ENCODE data around the gene HLA-DOB. TPM values are rescaled to one million over a fixed set of nuclear protein-coding genes. Genes with fewer than 3 reads are reported as not detected.

The HLA-DOB gene
- total and polyA plus RNA-seq, 2 donors (not counting 3 experiments of a cell fraction or from before 2014, with no cell fraction given): 0.46 to 0.54 TPM

GRCh38 chr6:32825966-32826365 is 9.2 kb upstream of the HLA-DOB start:
- Histone ChIP-seq H3K4me3 (replicated peaks in 1 of 3; ENCODE audit: insufficient read depth in 1 of 3, low read depth in 1 of 3, low read length in 3 of 3) (no peak overlapping the region), H3K9me3 (replicated peaks; ENCODE audit: control insufficient read depth, insufficient read depth, low read length) (no peaks in the 10 kb centered on the region), H3K36me3 (ENCODE audit: control insufficient read depth in 2 of 2, extremely low read depth in 1 of 2, insufficient read depth in 2 of 2, low read length in 2 of 2) (peaks cover 2 to 8% of the 10 kb centered on the region in 2 experiments), H2AFZ (ENCODE audit: low read depth, low read length) (no peak overlapping the region), H3K27me3 (ENCODE audit: control insufficient read depth in 2 of 2, insufficient read depth in 2 of 2, low read length in 2 of 2) (no peaks in the 10 kb centered on the region), H3K9me1 (replicated peaks; ENCODE audit: control insufficient read depth, extremely low read depth, insufficient read depth, low read length) (no peaks in the 10 kb centered on the region), H3K4me2 (ENCODE audit: insufficient read depth, low read length) (no peak overlapping the region), H3K4me1 (ENCODE audit: control insufficient read depth, extremely low read depth, insufficient read depth, low read length) (no peaks in the 10 kb centered on the region), H3K27ac (ENCODE audit: insufficient read depth, low read depth, low read length) (no peak overlapping the region), H3K9ac (replicated peaks; ENCODE audit: extremely low read depth, insufficient read depth, low read length) (no peak overlapping the region), H3K79me2 (ENCODE audit: control insufficient read depth, insufficient read depth, low read length) (no peaks in the 10 kb centered on the region), H4K20me1 (replicated peaks; ENCODE audit: control insufficient read depth, extremely low read depth, insufficient read depth, low read length) (no peaks in the 10 kb centered on the region)
- POLR2A ChIA-PET: no interaction called here
- dilution Hi-C loops (cut with MboI; ENCODE audit: extremely low pct_ligation_motif_present, low sequenced_read_pairs) (no loop called here), intact Hi-C loops (cut with micrococcal nuclease) (loop anchor here (1.0 kb wide), 2 partner anchors 28 to 42 kb away; partner anchors contain the start of gene PSMB9)
- TF ChIP-seq, protein P1, sequence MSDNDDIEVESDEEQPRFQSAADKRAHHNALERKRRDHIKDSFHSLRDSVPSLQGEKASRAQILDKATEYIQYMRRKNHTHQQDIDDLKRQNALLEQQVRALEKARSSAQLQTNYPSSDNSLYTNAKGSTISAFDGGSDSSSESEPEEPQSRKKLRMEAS (IDR thresholded peaks at IDR 0.05; ENCODE audit: insufficient read depth, insufficient read length): no peak
- no peak for TF ChIP-seq GATA2 (IDR thresholded peaks at IDR 0.05; ENCODE audit: insufficient read depth, insufficient read length, low read depth, low read length)
- TF ChIP-seq CTCF (IDR thresholded peaks at IDR 0.05; ENCODE audit: extremely low read depth in 1 of 2, insufficient read depth in 1 of 2, low read depth in 1 of 2, low read length in 2 of 2): peak; percentile 13 to 20
- no peak for TF ChIP-seq JUN (IDR thresholded peaks at IDR 0.05; ENCODE audit: borderline replicate concordance, insufficient read depth, insufficient read length, low read depth)
- peak; percentile 48 for DNase-seq (ENCODE audit: low read depth, low spot score)
- TSS peak; percentile 10 for BruUV-seq (replicated peaks)
- FAIRE-seq: peak; percentile 87
- CTCF ChIA-PET: interaction anchor here (1.1 to 6.7 kb wide), 13 partner anchors 9 to 159 kb away, joined by 3 to 188 read pairs (median 6); partner anchors contain the start of genes HLA-DMA, PSMB9, TAP1 and TAP2

DNA sequence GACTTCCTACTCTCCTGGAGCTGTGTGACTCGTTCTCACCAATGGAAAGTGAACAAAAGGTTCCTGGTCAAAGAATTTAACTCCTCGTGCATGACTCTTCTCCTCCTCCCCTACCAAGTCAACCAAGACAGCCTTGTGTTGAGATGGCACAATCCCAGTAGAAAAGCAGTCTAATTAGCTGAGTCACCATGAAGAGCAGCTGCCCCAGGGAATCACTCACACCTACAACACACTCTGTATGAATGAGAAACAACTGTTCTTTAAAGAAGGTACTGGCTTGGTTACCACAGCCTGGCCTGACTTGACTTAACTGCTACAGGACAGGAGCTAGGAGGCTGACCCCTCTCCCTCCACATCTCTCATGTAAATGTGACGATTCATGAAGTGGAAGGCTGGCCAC is 2.9 kb upstream of the HLA-DOB start:
- FAIRE-seq (no peak), DNase-seq (ENCODE audit: low read depth, low spot score) (no peak)
- Histone ChIP-seq H3K9me3 (replicated peaks; ENCODE audit: control insufficient read depth, insufficient read depth, low read length) (no peaks in the 10 kb centered on the region), H3K27ac (ENCODE audit: insufficient read depth, low read depth, low read length) (no peak overlapping the region), H2AFZ (ENCODE audit: low read depth, low read length) (no peak overlapping the region), H4K20me1 (replicated peaks; ENCODE audit: control insufficient read depth, extremely low read depth, insufficient read depth, low read length) (no peaks in the 10 kb centered on the region), H3K4me3 (replicated peaks in 1 of 3; ENCODE audit: insufficient read depth in 1 of 3, low read depth in 1 of 3, low read length in 3 of 3) (no peak overlapping the region), H3K4me1 (ENCODE audit: control insufficient read depth, extremely low read depth, insufficient read depth, low read length) (no peaks in the 10 kb centered on the region), H3K9me1 (replicated peaks; ENCODE audit: control insufficient read depth, extremely low read depth, insufficient read depth, low read length) (no peaks in the 10 kb centered on the region), H3K27me3 (ENCODE audit: control insufficient read depth in 2 of 2, insufficient read depth in 2 of 2, low read length in 2 of 2) (peaks cover 0 to 4% of the 10 kb centered on the region in 2 experiments), H3K36me3 (ENCODE audit: control insufficient read depth in 2 of 2, extremely low read depth in 1 of 2, insufficient read depth in 2 of 2, low read length in 2 of 2) (no peaks in the 10 kb centered on the region), H3K4me2 (ENCODE audit: insufficient read depth, low read length) (no peak overlapping the region), H3K9ac (replicated peaks; ENCODE audit: extremely low read depth, insufficient read depth, low read length) (no peak overlapping the region), H3K79me2 (ENCODE audit: control insufficient read depth, insufficient read depth, low read length) (no peaks in the 10 kb centered on the region)
- ChIA-PET CTCF (interaction anchor here (0.9 to 2.3 kb wide), 2 partner anchors 19 to 48 kb away, joined by 3 to 10 read pairs; partner anchors contain the start of gene TAP2), POLR2A (no interaction called here)
- dilution Hi-C loops (cut with MboI; ENCODE audit: extremely low pct_ligation_motif_present, low sequenced_read_pairs) (no loop called here), intact Hi-C loops (cut with micrococcal nuclease) (no loop called here)
- no TSS peak for BruUV-seq (replicated peaks)
- TF ChIP-seq FOS (IDR thresholded peaks at IDR 0.05; ENCODE audit: borderline replicate concordance, insufficient read depth, low read length) (no peak), EZH2 (IDR thresholded peaks at IDR 0.05; ENCODE audit: borderline replicate concordance, low read depth, low read length, severe bottlenecking) (no peak), POLR2AphosphoS5 (IDR thresholded peaks at IDR 0.05; ENCODE audit: insufficient read depth, low read depth, low read length) (no peak), POLR2A (IDR thresholded peaks at IDR 0.05; ENCODE audit: low read depth, low read length) (no peak), JUN (IDR thresholded peaks at IDR 0.05; ENCODE audit: borderline replicate concordance, insufficient read depth, insufficient read length, low read depth) (no peak), MYC (IDR thresholded peaks at IDR 0.05; ENCODE audit: low read depth, low read length) (no peak), GATA2 (IDR thresholded peaks at IDR 0.05; ENCODE audit: insufficient read depth, insufficient read length, low read depth, low read length) (no peak), CTCF (IDR thresholded peaks at IDR 0.05; ENCODE audit: extremely low read depth in 1 of 2, insufficient read depth in 1 of 2, low read depth in 1 of 2, low read length in 2 of 2) (no peak)
- TF ChIP-seq, protein P1 (IDR thresholded peaks at IDR 0.05; ENCODE audit: insufficient read depth, insufficient read length): no peak
